Measurements from ENCODE around the gene CTPS1.

DNA sequence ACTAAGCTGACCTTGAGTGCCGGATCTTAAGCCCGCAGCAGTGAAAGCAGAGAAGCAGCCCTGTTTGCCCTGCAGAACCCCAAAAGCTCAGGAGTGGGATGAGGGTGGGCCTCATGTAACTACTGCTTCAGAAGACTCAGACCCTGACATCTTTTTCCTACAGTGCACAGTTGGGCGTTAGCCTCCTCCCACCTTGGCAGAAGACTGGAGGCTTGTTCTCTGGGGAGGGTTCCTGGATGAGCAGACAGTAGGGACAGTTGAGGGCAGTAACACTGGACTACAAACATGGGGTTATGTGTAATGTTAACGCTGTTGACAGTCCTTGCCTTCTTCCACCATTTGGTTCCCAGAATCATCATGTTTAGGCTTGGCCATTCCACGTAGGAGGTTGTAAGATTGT lies 9.6 kb downstream of the CTPS1 start:
- TF ChIP-seq, protein P1, sequence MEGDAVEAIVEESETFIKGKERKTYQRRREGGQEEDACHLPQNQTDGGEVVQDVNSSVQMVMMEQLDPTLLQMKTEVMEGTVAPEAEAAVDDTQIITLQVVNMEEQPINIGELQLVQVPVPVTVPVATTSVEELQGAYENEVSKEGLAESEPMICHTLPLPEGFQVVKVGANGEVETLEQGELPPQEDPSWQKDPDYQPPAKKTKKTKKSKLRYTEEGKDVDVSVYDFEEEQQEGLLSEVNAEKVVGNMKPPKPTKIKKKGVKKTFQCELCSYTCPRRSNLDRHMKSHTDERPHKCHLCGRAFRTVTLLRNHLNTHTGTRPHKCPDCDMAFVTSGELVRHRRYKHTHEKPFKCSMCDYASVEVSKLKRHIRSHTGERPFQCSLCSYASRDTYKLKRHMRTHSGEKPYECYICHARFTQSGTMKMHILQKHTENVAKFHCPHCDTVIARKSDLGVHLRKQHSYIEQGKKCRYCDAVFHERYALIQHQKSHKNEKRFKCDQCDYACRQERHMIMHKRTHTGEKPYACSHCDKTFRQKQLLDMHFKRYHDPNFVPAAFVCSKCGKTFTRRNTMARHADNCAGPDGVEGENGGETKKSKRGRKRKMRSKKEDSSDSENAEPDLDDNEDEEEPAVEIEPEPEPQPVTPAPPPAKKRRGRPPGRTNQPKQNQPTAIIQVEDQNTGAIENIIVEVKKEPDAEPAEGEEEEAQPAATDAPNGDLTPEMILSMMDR (conservative IDR thresholded peaks at IDR 0.05 in 1 of 2, IDR thresholded peaks at IDR 0.05 in 1 of 2; ENCODE audit: low read depth in 1 of 2, low read length in 2 of 2), result no peak
- TF ChIP-seq EZH2 (IDR thresholded peaks at IDR 0.05; ENCODE audit: low read length, missing control alignments), result no peak

Data from fibroblast of lung (primary cell).